Stimulated activated memory B cell treated with anti-CD40 and anti-IgM and Interleukin-4, amounts not matched to agents 10 μg/mL and 1 μg/mL and 100 μg/mL, for 72 hours (primary cell): ENCODE measurements around the gene MET.

Experiments
- ATAC-seq: fragments of 150-1000 bp; cut with Tn5 transposase; 2 replicates; pipeline ENCODE4 v1.10.0; 2021
- H3K27ac Mint-ChIP-seq: one replicate; pipeline ENCODE4 v1.8.0; 2022; ENCODE audit warnings: mild to moderate bottlenecking, mixed read lengths
- H3K27me3 Mint-ChIP-seq: one replicate; pipeline ENCODE4 v1.8.0; 2022; ENCODE audit warnings: mixed read lengths
- H3K36me3 Mint-ChIP-seq: one replicate; pipeline ENCODE4 v1.8.0; 2022; ENCODE audit warnings: mixed read lengths
- H3K4me1 Mint-ChIP-seq: one replicate; pipeline ENCODE4 v1.8.0; 2022; ENCODE audit warnings: mixed read lengths
- H3K4me3 Mint-ChIP-seq: one replicate; pipeline ENCODE4 v1.8.0; 2022; ENCODE audit warnings: mild to moderate bottlenecking, moderate library complexity, mixed read lengths
- H3K9me3 Mint-ChIP-seq: one replicate; pipeline ENCODE4 v1.8.0; 2022; ENCODE audit warnings: mixed read lengths

The MET gene

GRCh38 chr7:116769546-116769945 lies 97.5 kb downstream of the MET start:
- Mint-ChIP-seq H3K9me3 (no peaks in the 10 kb centered on the region), H3K27me3 (peaks cover 27% of the 10 kb centered on the region), H3K4me1 (no peaks in the 10 kb centered on the region), H3K27ac (no peak overlapping the region), H3K36me3 (no peaks in the 10 kb centered on the region), H3K4me3 (no peak overlapping the region)
- no peak for ATAC-seq

GRCh38 chr7:116770941-116771340 lies 98.9 kb downstream of the MET start:
- H3K27me3 Mint-ChIP-seq = peaks cover 27% of the 10 kb centered on the region
- H3K4me1 Mint-ChIP-seq = no peaks in the 10 kb centered on the region
- ATAC-seq = no peak
- no peak overlapping the region for H3K4me3 Mint-ChIP-seq
- no peaks in the 10 kb centered on the region for H3K36me3 Mint-ChIP-seq
- H3K27ac Mint-ChIP-seq = no peak overlapping the region
- H3K9me3 Mint-ChIP-seq = no peaks in the 10 kb centered on the region

DNA sequence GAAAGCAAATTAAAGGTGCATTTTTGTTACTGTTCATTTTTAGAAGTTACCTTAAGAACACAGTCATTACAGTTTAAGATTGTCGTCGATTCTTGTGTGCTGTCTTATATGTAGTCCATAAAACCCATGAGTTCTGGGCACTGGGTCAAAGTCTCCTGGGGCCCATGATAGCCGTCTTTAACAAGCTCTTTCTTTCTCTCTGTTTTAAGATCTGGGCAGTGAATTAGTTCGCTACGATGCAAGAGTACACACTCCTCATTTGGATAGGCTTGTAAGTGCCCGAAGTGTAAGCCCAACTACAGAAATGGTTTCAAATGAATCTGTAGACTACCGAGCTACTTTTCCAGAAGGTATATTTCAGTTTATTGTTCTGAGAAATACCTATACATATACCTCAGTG lies 99.6 kb downstream of the MET start:
- no peak overlapping the region for H3K4me3 Mint-ChIP-seq
- no peaks in the 10 kb centered on the region for H3K4me1 Mint-ChIP-seq
- H3K36me3 Mint-ChIP-seq = no peaks in the 10 kb centered on the region
- no peak for ATAC-seq
- peaks cover 27% of the 10 kb centered on the region for H3K27me3 Mint-ChIP-seq
- no peaks in the 10 kb centered on the region for H3K9me3 Mint-ChIP-seq
- H3K27ac Mint-ChIP-seq = no peak overlapping the region

DNA sequence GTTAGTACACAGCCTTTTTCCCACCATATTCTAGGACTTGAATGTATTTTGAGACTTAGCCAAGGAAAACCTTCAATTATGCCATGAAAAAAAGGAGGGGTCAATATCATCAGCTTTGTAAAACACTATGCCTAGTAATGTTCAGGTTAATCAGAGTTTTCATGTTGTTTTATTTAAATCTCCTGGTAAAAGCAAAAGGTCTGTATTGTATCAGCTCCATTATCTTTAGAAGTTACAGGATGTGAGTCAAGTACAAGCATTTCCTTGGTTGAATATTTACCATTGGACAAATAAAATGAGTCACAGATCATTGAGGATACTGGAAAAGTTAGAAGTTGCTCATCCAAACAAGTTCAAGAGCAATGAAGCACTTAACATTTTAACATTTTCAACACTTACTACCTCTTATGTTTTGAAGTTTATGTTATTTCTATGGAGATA lies 100.4 kb downstream of the MET start:
- peaks cover 27% of the 10 kb centered on the region for H3K27me3 Mint-ChIP-seq
- no peak overlapping the region for H3K27ac Mint-ChIP-seq
- H3K4me1 Mint-ChIP-seq = no peaks in the 10 kb centered on the region
- ATAC-seq = no peak
- H3K9me3 Mint-ChIP-seq = no peaks in the 10 kb centered on the region
- no peak overlapping the region for H3K4me3 Mint-ChIP-seq
- no peaks in the 10 kb centered on the region for H3K36me3 Mint-ChIP-seq

DNA sequence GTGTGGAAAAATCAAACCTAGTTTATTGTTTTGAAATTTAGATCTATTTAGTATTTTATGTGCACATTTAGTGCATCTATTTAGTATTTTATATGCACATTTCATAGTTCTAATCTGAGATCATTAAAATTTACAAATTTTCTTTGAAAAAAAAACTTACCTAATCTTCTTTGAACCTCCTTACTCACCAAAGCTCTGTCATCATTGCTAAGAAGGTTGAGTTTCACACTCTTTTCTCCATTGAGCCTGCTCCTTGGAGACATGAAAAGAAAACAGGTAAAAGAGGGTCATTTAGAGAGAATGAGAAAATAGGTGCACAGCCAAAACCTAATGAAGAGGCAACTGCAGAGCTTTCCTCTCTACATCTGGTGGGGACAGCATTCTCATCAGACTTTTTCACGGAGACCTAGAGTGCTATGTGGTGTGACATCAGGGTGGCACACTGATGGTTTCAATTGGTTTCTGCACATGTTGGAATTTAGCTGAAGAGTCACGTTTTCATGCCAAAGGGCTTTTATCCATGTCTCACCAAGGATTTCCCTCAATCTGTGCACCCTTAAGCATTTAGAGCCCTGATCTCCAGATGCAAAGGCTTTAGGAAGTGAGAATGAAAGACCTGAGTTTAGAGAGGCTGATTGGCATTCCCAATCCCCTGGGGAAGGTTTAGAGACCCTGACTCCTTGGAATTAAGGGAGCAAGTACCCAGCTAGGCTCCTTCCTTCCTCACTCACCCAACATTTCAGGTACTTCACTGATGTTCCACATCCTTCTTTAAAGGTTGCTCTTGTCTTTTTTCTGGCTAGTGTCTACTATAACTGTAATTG lies 101.1 kb downstream of the MET start:
- ATAC-seq = no peak
- Mint-ChIP-seq H3K4me1 (no peaks in the 10 kb centered on the region), H3K27me3 (peaks cover 27% of the 10 kb centered on the region), H3K36me3 (no peaks in the 10 kb centered on the region), H3K4me3 (no peak overlapping the region), H3K9me3 (no peaks in the 10 kb centered on the region), H3K27ac (no peak overlapping the region)

GRCh38 chr7:116776046-116776445 lies 104.0 kb downstream of the MET start:
- Mint-ChIP-seq H3K9me3 (no peaks in the 10 kb centered on the region), H3K4me1 (peaks cover 3% of the 10 kb centered on the region), H3K27ac (no peak overlapping the region), H3K4me3 (no peak overlapping the region), H3K27me3 (peaks cover 13% of the 10 kb centered on the region), H3K36me3 (no peaks in the 10 kb centered on the region)
- no peak for ATAC-seq

DNA sequence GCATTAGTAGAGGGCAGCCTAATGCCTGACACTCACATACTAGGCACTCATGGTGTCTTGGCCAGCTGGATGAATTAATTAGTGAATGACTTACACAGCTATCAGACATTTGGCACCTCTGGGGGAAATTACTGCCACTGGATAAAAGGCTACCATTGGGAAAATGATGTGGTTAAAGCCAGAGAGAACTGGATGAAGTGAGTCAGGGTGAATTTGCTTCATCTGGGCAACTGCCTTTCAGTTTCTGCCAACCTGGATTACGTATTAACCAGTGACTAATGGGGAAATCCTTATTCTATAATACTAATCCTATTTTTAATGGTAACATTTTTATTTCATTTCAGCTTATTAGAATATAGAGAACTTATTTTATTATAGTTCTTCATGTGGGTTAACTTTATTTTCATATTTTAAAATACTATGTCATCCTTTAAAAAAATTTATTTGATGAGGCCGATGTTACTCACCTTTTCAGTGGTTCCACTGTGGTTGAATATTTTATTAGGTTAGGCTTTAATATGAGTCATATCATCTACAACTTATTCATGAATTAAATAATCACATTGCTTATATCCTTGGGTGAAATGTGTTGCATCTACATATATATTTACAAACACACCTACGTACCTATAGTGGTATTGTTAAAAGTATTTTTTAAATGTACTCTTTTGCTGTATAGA lies 104.8 kb downstream of the MET start:
- Mint-ChIP-seq H3K27ac (no peak overlapping the region), H3K4me3 (no peak overlapping the region), H3K9me3 (no peaks in the 10 kb centered on the region), H3K4me1 (peaks cover 6% of the 10 kb centered on the region), H3K27me3 (peaks cover 9% of the 10 kb centered on the region), H3K36me3 (no peaks in the 10 kb centered on the region)
- ATAC-seq = no peak

DNA sequence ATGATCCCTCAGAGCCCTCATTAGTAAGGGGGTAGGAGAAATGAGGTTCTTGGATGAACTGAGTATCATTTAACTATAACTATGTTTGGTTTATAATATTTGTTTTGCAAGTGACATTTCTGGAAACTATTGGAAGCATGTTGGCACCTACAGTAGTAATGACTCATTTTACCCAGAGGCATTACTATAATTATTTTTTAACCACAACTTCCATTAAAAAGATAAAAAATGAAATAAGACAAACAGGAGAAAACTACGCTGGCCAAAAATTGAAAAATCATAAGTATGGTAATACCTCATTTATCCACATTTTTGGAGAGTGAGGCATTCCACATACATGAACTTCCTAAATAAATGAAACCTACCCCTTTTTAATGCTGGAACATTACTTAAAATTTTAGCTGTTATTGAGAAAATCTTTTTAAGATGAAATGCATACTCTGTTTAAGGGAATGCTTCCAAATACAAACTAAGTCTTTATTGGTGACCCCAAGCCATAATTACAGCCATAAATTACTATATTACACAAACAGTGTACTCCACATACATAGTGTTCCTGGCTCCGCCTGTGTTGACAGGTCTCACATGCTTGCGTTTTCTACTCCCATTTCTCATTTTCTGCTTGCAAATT lies 105.8 kb downstream of the MET start:
- no peak for ATAC-seq
- Mint-ChIP-seq H3K36me3 (no peaks in the 10 kb centered on the region), H3K27me3 (peaks cover 9% of the 10 kb centered on the region), H3K9me3 (no peaks in the 10 kb centered on the region), H3K27ac (no peak overlapping the region), H3K4me1 (peaks cover 6% of the 10 kb centered on the region), H3K4me3 (no peak overlapping the region)

- H3K9me3 Mint-ChIP-seq = no peaks in the 10 kb centered on the region
- H3K36me3 Mint-ChIP-seq = no peaks in the 10 kb centered on the region
- H3K4me3 Mint-ChIP-seq = no peak overlapping the region
- H3K27me3 Mint-ChIP-seq = no peaks in the 10 kb centered on the region
- peaks cover 6% of the 10 kb centered on the region for H3K4me1 Mint-ChIP-seq
- ATAC-seq = no peak
- no peak overlapping the region for H3K27ac Mint-ChIP-seq
These were observed 107.2 kb downstream of the MET start for GRCh38 chr7:116779216-116779615.

DNA sequence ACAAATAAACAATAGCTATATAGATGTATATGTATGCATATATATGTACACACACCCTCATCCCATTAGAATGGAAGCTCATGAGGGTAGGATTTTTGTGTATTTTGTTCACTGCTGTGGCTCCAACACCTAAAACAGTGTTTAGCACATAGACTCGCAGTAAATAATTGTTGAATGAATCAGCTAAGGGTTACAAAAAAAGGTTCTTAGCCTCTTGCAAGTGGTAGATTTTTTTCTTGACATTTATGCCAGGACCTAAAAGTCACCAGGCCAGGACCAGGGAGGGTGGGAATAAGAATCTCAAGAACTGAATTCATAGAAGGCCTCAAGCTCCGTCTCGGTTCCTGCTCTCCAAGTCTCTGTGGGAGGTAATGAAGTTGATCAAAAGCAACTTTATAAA lies 107.9 kb downstream of the MET start:
- Mint-ChIP-seq H3K9me3 (no peaks in the 10 kb centered on the region), H3K27ac (no peak overlapping the region), H3K4me3 (no peak overlapping the region), H3K4me1 (peaks cover 6% of the 10 kb centered on the region), H3K36me3 (no peaks in the 10 kb centered on the region), H3K27me3 (no peaks in the 10 kb centered on the region)
- ATAC-seq = no peak

- Mint-ChIP-seq H3K27me3 (no peaks in the 10 kb centered on the region), H3K36me3 (no peaks in the 10 kb centered on the region), H3K27ac (no peak overlapping the region), H3K9me3 (no peaks in the 10 kb centered on the region), H3K4me3 (no peak overlapping the region), H3K4me1 (peaks cover 6% of the 10 kb centered on the region)
- peak; percentile 69 for ATAC-seq
These were observed 108.5 kb downstream of the MET start for GRCh38 chr7:116780521-116780920.

- H3K9me3 Mint-ChIP-seq = no peaks in the 10 kb centered on the region
- no peaks in the 10 kb centered on the region for H3K36me3 Mint-ChIP-seq
- no peaks in the 10 kb centered on the region for H3K27me3 Mint-ChIP-seq
- H3K4me3 Mint-ChIP-seq = no peak overlapping the region
- no peak for ATAC-seq
- no peak overlapping the region for H3K27ac Mint-ChIP-seq
- H3K4me1 Mint-ChIP-seq = peaks cover 6% of the 10 kb centered on the region
These were observed 109.0 kb downstream of the MET start for GRCh38 chr7:116780966-116781365.

DNA sequence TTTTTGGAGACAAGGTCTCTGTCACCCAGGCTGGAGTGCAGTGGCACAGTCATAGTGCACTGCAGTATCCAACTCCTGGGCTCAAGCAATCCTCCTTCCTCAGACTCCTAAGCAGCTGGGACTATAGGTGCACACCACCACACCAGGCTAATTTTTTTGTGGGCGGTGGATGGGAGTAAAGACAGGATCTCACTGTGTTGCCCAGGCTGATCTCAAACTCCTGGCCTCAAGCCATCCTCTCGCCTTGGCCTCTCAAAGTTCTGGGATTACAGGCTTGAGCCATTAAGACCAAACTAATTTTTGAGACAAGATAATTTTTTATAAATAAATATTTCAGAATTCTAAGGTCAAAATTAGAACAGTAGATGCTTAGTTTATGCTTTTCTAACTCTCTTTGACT lies 109.6 kb downstream of the MET start:
- H3K27ac Mint-ChIP-seq = no peak overlapping the region
- ATAC-seq = no peak
- no peaks in the 10 kb centered on the region for H3K36me3 Mint-ChIP-seq
- no peaks in the 10 kb centered on the region for H3K27me3 Mint-ChIP-seq
- H3K4me1 Mint-ChIP-seq = peaks cover 6% of the 10 kb centered on the region
- no peak overlapping the region for H3K4me3 Mint-ChIP-seq
- H3K9me3 Mint-ChIP-seq = no peaks in the 10 kb centered on the region

- no peak for ATAC-seq
- no peaks in the 10 kb centered on the region for H3K27me3 Mint-ChIP-seq
- H3K27ac Mint-ChIP-seq = no peak overlapping the region
- no peaks in the 10 kb centered on the region for H3K36me3 Mint-ChIP-seq
- no peak overlapping the region for H3K4me3 Mint-ChIP-seq
- H3K9me3 Mint-ChIP-seq = no peaks in the 10 kb centered on the region
- H3K4me1 Mint-ChIP-seq = peaks cover 6% of the 10 kb centered on the region
These were observed 110.2 kb downstream of the MET start for GRCh38 chr7:116782177-116782711.

GRCh38 chr7:116783666-116784318 lies 111.8 kb downstream of the MET start:
- Mint-ChIP-seq H3K27me3 (no peaks in the 10 kb centered on the region), H3K36me3 (no peaks in the 10 kb centered on the region), H3K4me3 (no peak overlapping the region), H3K27ac (no peak overlapping the region), H3K9me3 (no peaks in the 10 kb centered on the region), H3K4me1 (peaks cover 6% of the 10 kb centered on the region)
- ATAC-seq = no peak
